Measurements from ENCODE around the gene DEAF1.

DEAF1 gene

GRCh38 chr11:623999-624704, 70.9 kb downstream of the DEAF1 start:
- DNase-seq (ENCODE audit: low read depth in 2 of 2), result no peak

DNA sequence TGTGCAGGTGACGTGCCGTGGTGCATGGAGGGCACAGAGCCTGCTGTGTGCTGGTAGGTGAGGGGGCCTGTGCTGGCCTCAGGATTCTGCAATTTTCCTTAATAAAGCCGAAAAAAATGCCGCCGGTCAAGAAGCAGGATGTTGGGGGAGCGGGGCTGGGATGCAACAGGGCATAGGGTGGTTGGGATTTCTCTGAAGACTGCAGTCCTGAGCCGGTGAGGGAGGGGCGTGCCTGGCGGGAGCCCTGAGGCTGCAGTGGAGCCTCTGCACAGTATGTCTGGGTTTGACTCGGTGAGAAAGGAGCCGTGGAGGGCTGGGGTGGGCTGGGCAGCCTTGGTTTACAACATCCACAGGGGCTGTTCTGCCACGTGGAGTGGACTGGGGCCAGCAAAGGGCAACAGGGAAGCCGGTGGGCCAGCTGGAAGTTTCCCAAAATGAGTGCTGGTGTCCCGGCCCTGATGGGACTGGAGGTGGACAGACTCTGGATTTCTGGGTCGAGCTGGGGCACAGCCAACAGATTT, 71.6 kb downstream of the DEAF1 start:
- DNase-seq (ENCODE audit: low read depth in 2 of 2), result no peak

DNA sequence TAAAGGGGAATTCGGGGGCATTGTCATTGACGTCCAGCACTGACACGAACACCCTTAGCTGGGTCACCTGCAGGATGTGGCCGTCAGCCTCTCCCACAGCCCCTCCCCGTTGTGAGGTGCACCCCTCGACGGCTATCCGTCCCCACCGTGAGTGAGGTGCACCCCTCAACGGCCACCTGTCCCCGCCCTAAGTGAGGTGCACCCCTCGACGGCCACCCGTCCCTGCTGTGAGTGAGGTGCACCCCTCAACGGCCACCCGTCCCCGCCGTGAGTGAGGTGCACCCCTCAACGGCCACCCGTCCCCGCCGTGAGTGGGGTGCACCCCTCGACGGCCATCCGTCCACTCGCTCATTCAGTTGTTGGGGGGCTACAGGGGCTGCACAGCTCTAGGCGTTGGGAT, 73.2 kb downstream of the DEAF1 start:
- DNase-seq (ENCODE audit: low read depth in 2 of 2), result no peak

GRCh38 chr11:620935-621814, 73.8 kb downstream of the DEAF1 start:
- DNase-seq (ENCODE audit: low read depth in 2 of 2), result no peak

GRCh38 chr11:620201-620600, 74.8 kb downstream of the DEAF1 start:
- no peak for DNase-seq (ENCODE audit: low read depth in 2 of 2)

DNA sequence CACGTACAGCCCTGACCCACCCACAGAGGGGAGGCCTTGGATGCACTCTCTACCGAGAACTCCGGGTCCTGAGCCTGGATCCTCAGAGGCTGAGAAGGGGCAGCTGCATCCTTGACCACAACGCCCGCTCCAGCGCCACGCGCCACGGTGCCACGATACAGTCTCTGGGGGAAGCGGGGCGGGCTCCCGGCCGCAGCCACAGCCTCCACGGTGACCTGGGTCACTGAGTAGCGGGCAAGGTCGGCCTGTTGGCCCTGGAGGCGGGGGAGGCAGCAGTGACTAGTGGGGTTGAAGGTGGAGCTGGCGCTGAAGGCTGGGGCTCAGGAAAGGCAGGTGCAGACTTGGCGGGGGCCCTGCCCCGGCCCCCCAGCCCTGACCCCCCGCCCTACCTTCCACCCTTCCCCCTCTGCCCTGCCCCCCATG, 75.4 kb downstream of the DEAF1 start:
- DNase-seq (ENCODE audit: low read depth in 2 of 2), result no peak

DNA sequence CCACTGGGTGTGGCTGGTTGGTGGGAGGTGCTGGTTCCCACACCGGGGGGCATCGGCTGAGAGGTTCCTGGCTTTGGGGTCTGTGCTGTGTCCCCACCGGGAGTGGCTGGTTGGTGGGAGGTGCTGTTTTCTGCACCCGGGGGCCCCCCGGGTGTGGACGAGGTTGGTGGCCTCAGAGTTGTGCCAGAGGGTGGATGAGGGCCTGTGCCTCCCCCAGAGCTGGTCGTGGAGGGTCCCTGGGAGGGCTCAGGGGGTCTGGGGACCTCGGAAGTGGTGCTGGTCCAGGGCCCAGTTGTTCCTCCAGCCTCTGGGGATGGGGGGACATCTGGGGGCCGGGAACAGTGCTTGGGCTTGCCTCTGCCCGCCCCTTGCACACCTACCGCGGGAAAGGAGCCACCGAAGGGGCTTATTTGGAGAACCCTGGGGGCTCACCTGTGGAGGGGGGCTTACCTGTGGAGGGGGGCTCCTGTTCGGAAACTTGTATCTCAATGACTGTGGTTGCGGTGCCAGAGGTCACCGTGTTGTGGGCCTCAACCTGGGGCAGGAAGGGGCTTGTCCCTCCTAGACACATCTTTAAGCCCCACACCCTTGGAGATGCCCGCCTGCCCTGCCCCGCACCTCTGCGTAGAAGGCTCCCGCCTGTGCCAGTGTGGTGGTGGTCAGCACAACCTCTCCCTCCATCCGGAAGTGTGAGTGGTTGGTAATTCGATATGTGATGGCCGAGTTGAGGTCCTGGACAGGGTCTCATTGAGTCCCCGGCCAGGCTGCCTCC, 76.0 kb downstream of the DEAF1 start:
- no peak for DNase-seq (ENCODE audit: low read depth in 2 of 2)

DNA sequence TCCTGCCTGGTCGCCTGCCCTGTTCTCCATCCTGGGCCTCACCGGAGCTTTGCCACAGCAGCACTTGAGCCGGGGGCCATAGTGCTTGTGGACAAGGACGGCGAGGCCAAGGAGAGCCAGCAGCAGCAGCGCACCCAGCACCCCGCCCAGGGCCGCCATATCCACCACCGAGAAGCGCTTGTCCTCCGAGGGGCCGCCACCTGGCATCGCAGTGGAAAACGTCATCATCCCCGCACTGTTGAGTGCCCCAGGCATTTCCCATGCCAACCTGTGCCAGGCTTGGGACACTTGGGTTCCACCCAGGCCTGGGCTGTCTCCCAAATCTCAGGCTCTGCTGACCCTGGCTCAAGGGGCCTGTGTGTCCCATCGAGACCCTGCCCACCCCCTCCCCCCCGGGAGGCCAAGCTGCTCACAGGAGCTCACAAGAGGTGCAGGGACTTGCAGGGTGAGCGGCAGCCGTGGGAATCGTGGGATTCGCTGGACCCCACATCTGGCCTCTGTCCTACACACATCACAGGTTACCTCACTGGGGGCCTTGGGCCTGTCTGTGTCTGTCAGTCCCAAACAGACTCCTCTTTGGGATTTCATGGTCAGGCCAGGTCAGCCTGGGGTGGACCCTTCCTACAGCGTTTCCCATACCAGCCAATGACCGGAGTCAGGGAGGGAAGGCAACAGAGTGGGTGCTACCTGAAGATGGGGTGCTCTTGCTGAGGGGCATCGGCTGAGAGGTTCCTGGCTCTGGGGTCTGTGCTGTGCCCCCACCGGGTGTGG, 76.9 kb downstream of the DEAF1 start:
- DNase-seq (ENCODE audit: low read depth in 2 of 2), result no peak

DNA sequence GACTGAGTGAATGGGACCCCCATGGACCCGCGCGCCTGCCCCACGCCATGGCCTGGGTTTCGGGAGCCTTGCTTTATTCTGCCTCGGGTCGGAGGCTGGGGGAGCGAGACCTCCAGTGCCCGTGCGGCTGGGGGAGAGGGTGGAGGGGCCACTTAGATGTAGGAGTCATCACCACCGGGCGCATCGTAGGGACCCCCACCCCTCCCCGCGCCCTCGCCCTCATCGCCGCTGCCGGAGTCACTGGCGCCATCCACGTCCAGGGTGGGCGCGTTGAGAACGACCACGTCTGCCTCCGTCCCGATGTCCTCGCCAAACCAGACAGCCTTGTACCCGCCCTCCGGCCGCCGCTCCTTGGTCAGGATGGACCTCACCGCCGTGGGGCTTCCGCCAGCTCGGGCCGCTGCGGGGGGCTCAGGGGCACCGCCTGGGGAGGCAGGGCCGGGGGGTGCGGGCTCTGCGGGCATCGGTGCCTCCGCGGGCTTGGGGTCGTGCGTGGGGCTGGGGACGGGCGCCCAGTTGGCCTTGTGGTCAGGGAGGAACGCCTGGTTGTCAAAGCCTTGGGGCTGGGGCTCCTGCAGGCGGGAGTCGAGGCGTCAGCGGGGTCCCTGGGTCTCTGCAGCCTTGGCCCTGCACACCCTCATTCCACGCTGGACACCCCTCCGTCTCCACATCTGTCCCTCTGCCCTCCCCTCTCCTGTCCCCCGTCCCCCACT, 77.7 kb downstream of the DEAF1 start:
- no peak for DNase-seq (ENCODE audit: low read depth in 2 of 2)

- DNase-seq (ENCODE audit: low read depth in 2 of 2), result no peak
Observed at GRCh38 chr11:616320-617198, 78.5 kb downstream of the DEAF1 start.

GRCh38 chr11:615504-616319, 79.3 kb downstream of the DEAF1 start, which contains the start of gene IRF7:
TSS of gene IRF7 (minus strand) at chr11:615950. CDS start at chr11:615364, 586 bp downstream.
- DNase-seq (ENCODE audit: low read depth in 2 of 2), result peak; percentile 67 to 71

DNA sequence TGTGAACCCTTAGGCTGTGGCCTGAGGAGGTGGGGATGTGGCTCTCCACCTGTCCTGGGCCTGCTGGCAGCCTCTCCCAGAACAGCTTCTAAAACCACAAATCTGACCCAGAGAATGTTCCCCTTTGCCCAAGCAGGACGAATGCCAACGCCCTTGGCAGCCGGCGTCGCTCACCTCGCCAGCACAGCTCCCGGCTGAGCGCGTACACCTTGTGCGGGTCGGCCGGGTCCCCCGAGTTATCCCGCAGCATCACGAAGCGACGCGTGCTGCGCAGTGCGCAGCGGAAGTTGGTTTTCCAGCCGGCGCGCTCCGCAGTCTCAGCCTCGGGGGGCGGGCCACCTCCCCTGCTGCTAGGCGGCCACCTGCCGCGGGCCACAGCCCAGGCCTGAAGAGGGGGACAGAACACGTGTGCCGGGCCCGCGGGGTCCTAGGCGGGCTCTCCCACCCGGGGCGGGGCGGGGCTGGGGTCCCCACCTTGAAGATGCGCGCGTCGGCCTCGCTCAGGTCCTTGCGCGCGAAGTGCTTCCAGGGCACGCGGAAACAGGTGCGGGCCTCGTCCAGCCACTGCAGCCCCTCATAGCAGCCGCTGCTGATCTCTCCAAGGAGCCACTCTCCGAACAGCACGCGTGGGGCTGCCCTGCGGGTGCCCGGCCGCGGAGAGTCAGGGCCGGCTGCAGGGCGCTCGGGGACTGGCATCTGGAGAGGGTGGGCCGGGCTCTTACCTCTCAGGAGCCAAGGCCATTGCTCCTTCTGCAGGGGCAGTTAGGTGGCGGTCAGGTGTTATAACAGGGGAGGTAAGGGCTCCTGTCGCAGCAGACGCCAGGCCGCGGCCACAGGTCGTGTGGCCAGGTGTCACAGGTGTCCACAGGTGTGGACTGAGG, 80.2 kb downstream of the DEAF1 start:
- no peak for DNase-seq (ENCODE audit: low read depth in 2 of 2)

GRCh38 chr11:614021-614622, 80.9 kb downstream of the DEAF1 start:
- no peak for DNase-seq (ENCODE audit: low read depth in 2 of 2)

GRCh38 chr11:613369-613968, 81.6 kb downstream of the DEAF1 start:
- peak; percentile 62 to 64 for DNase-seq (ENCODE audit: low read depth in 2 of 2)

- no peak for DNase-seq (ENCODE audit: low read depth in 2 of 2)
Observed at GRCh38 chr11:612961-613300, 82.1 kb downstream of the DEAF1 start.

DNA sequence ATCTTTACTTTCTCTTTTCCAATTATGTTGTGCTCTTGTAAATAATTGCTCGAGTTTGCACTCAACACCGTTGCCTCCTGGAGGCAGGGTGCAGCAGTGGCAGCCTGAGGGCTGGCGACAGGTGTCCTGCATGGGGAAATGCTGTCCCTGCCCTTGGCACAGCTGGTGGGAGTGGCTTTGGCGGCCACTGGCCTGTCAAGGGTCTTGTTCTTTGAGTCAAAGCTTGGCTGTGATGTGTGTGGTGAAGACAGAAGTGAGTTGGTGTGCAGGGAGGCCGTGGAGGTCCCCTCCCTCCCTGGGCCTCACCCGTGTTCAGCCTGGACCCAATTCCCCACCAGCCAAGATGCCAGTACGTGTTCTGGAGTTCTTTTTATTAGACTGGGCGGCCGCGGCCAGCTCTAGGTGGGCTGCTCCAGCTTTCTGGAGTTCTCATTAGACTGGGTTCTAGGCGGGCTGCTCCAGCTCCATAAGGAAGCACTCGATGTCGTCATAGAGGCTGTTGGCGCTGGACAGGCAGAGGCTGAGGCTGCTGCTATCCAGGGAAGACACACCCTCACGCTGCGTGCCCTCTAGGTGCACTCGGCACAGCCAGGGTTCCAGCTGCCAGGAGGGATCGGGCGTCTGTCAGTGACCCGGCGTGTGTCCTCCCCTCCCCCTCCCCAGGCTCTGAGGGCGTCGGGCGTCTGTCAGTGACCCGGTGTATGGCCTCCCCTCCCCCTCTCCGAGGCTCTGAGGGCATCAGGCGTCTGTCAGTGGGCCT, 82.6 kb downstream of the DEAF1 start:
- no peak for DNase-seq (ENCODE audit: low read depth in 2 of 2)

Data from stimulated activated CD8-positive, alpha-beta memory T cell treated with anti-CD3 and anti-CD28 coated beads, Interleukin-15, amount 100 ng/mL, for 4 hours (primary cell).